GM19397 (cell line): ENCODE data around the gene ZNF284.
"Not testable (repeated sequence)": the region's sequence is repeated elsewhere in the genome, so short reads cannot be mapped to it uniquely, and the experiment has no call there.

Experiments
- ATAC-seq: cut with Tn5 transposase; IDR thresholded peaks from one replicate; pipeline ENCODE4 v1.9.1; 2021; ENCODE audit warnings: mild to moderate bottlenecking, moderate library complexity; ENCODE audit not compliant: unreplicated experiment

Gene ZNF284

DNA sequence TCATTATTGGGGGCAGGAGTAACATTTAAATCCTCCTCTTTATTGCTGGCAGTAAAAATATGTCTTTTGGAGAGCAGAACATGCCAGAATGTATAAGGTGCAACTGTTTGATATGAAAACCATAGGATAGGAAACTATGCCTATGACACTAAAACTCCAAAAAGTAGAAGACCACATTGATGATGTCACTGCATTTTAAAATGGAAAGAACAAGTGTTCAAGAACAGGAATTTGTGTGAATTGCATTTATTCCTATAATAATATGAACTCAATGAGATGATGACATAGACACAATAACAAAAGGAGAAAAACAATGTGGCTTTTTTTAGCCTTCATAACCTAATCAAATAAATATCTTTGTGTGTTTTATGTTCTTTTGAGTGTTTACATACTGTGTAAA, 37.5 kb downstream of the ZNF284 start:
- no peak for ATAC-seq

DNA sequence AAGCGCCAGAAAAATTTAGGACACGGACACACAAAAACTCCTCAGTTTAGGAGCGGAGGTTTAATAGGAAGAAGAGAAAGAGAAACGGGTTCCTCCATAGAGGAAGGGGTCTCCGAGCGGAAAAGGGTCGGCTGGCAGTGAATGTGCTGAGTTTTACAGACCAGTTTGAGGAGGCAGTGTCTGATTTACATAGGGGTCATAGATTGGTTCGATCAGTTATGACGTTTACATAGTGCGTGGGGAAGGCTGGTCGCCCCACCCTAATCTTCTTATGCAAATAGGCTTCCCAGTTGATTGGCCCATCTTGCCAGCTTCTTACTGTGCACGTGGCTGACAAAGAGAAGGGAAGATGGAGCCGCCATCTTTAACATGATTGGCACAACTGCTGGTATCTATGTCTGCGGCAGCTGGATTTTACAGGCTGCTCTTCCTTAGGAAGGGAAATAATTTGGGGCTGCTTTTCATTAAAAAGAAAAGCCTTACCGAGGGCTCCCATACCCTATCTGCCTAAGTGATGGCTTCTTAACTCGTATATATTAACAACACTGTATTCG, 40.0 kb downstream of the ZNF284 start:
- no peak for ATAC-seq

DNA sequence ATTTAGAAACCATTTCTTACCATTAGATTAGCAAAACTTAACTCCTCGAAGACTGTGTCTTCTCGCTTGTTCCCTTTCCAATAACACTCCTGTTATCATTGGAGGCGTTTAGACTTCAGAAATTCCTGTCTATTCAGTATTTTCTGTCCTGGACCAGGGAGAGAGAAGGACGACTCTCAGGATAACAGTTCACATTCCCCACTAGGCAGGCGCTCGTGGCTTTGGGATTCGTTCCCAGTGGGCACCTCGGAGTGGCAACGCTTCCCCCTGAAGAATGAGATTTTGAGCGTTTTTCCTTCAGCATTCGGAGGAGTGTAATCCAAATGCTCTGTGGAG, 40.8 kb downstream of the ZNF284 start:
- ATAC-seq, result peak; percentile 14

DNA sequence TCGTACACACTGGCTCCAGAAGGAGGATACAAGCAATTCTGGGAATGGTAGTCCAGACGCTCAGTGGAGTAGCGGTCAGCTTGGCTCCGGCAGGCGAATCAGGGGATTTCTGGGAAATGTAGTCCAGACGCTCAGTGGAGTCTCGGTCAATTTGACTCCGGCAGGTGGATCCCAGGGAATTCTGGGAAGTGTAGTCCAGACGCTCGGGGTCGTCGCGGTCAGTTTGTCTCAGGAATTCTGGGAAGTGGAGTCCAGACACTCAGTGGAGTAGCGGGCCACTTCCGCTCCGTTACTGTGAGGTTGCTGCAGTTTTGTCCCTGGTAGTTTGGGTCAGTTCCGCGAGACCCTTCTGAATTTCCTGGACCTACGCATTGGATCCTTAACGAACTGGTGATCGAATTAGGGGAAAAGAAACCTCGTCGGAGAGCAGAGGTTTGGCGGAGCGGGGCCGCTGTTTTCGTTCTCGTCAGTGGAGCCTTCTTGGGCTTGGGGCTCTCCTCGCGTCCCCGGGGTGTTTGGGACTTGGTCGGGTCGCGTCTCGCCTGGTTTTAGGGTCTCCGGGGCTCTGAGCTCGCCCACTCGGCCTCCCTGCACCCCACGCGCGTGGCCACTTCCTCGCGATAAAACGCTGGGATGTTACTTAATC, 41.3 kb downstream of the ZNF284 start, which contains the start of gene ZNF225:
Gene ZNF225 (plus strand): TSS at position 262 of the 646 bp plus-strand sequence. CDS start 2,429 bp downstream, outside the sequence.
- peak; percentile 96 for ATAC-seq

DNA sequence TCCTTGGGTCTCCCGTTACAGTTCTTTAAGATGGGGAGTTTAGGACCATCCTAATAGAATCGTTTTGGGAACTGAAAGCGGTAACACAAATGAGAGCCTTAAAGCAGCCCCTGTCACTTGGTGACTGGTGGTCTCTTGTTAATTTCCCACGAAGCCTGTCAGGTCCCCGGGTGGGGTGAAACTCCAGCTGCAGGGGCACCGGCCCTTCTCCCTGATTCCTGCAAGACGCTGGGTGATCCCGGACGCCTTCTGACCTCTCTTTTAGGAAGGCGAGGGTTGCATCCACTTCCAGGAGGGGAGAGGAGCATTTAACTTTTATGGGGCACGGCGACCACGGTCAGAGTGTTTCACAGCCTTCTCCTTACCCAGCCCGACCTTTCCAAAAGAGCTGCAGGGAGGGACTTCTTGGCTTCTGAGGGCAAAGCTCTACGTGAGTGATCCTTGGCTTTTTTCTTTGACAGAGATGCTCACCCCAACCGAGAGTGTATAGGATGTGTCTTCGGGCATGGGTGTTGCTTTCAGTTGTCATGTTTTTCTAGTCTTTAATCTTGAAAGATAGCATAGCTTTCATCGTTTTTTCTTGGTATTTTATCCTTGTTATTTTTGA, 41.9 kb downstream of the ZNF284 start:
- ATAC-seq, result peak; percentile 12

DNA sequence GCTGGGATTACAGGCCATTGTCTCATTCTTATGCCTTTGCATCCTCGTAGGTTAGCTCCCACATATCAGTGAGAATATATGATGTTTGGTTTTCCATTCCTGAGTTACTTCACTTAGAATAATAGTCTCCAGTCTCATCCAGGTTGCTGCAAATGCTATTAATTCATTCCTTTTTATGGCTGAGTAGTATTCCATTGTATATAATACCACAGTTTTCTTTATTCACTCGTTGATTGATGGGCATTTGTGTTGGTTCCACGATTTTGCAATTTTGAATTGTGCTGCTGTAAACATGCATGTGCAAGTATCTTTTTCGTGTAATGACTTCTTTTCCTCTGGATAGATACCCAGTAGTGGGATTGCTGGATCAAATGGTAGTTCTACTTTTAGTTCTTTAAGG, 49.2 kb downstream of the ZNF284 start:
- ATAC-seq, result not testable (repeated sequence)

DNA sequence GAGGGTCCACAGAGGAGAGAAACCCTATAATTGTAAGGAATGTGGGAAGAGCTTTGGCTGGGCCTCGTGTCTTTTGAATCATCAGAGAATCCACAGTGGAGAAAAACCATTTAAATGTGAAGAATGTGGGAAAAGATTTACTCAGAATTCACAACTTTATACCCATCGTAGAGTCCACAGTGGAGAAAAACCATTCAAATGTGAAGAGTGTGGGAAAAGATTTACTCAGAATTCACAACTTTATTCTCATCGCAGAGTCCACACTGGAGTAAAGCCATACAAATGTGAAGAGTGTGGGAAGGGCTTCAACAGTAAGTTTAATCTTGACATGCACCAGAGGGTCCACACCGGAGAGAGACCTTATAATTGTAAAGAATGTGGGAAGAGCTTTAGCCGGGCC, 60.0 kb downstream of the ZNF284 start:
- no peak for ATAC-seq
